HG02852 (cell line): ENCODE data around the gene NCOA3.
"Not testable (repeated sequence)": the region's sequence is repeated elsewhere in the genome, so short reads cannot be mapped to it uniquely, and the experiment has no call there.

Experiments
- ATAC-seq: cut with Tn5 transposase; IDR thresholded peaks from one replicate; pipeline ENCODE4 v1.9.1; 2021; ENCODE audit warnings: mild to moderate bottlenecking, moderate library complexity; ENCODE audit not compliant: unreplicated experiment

NCOA3 gene

GRCh38 chr20:47534405-47534804 lies 32.7 kb downstream of the NCOA3 start:
- ATAC-seq: no peak

GRCh38 chr20:47535088-47535487 lies 33.4 kb downstream of the NCOA3 start:
- no peak for ATAC-seq

GRCh38 chr20:47535994-47536393 lies 34.3 kb downstream of the NCOA3 start:
- ATAC-seq: no peak

- no peak for ATAC-seq
These were observed 39.0 kb downstream of the NCOA3 start for GRCh38 chr20:47540443-47541354.

GRCh38 chr20:47541355-47541922 lies 39.8 kb downstream of the NCOA3 start:
- no peak for ATAC-seq

- no peak for ATAC-seq
These were observed 41.3 kb downstream of the NCOA3 start for GRCh38 chr20:47543006-47543431.

DNA sequence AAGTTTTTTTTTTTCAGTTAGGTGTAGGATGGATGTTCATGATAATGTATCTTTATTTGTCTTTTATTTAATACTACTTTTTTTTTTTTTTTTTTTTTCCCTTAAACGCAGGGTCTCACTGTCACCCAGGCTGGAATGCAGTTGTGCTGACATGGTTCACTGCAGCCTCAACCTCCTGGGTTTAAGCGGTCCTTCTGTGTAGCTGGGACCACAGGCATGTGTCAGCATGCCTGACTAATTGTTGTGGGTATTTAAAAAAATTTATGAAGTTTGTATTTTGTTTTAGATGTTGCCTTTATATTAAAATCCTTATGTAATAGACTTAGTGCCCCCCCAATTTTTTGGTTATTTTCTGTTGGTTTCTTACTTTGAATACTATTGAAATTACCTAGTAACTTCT lies 42.6 kb downstream of the NCOA3 start:
- no peak for ATAC-seq

- ATAC-seq: no peak
These were observed 43.2 kb downstream of the NCOA3 start for GRCh38 chr20:47544852-47545251.

DNA sequence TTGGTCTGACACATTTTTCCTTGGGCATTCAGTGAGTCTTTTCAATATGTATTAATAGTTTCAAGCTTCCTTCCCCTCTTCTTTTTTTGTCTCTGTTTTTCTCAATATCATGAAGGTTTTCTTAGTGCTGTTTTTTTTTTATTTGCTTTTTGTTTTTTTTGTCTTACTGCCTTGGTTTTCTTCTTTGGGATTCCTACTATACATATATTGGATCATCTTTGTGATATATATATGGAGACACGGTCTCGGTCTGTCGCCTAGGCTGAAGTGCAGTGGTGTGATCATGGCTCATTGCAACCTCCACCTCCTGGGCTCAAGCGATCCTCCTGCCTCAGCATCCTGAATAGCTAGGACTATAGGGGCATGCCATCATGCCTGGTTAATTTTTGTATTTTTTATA lies 43.8 kb downstream of the NCOA3 start:
- no peak for ATAC-seq

DNA sequence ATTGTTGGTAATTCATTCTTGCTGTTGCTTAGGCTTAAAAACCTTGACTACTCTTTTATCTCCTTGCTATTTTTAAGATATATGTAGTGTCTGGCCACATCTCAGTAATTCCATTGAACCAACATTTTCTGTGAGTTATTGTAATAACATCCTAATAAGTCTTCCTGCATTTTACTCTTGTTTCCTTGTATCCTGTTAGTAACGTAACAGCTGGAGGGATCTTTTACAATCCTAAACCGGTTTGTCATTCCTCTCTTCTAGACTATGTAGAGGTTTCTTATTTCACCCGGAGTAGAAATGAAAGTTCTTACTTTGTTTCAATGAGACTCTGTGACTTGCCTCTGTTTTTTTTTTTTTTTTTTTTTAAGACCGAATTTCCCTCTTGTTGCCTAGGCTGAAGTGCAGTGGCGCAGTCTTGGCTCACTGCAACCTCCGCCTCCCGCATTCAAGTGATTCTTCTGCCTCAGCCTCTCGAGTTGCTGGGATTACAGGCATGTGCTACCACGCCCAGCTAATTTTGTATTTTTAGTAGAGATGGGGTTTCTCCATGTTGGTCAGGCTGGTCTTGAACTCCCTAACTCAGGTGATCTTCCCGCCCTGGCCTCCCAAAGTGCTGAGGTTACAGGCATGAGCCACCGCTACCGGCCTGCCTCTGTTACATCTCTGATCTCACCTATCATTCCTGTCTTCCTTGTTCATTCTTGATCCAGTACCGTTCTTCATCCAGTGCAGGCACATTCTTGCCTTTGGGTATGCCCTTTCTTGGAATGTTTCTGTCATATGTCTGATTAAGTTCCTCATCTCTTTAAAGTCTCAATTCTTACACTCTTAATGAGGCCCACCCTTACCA lies 44.7 kb downstream of the NCOA3 start:
- no peak for ATAC-seq

DNA sequence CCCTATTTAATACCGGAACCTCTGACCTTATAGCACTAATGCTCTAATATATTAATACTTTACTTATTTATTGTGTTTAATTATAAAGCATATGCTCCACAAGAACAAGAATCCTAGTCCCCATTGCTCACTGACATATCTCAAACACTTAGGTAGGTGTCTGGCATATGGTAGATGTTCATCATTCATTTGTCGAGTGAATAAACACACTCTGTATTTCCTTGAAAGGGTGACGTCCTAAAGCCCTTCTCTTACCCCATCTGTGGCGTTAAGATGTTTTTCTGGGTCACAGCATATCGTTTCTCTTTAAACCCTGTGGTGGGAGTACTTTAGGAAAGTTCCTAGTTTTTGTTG lies 45.3 kb downstream of the NCOA3 start:
- no peak for ATAC-seq

DNA sequence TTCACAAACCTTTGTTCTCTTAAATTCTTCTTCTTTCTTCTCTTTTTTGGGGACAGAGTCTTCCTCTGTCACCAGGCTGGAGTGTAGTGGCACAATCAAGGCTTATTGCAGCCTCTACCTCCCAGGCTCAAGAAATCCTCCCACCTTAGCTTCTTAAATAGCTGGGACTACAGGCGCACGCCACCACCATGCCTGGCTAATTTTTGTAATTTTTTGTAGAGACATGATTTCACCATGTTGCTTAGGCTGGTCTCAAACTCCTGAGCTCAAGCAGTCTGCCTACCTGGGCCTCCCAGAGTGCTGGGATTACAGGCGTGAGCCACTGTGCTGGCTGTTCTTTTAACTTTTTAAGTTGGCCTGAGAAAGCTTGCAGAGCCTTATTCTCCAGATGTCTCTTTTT lies 48.0 kb downstream of the NCOA3 start:
- ATAC-seq: no peak

- no peak for ATAC-seq
These were observed 49.5 kb downstream of the NCOA3 start for GRCh38 chr20:47551222-47551621.

DNA sequence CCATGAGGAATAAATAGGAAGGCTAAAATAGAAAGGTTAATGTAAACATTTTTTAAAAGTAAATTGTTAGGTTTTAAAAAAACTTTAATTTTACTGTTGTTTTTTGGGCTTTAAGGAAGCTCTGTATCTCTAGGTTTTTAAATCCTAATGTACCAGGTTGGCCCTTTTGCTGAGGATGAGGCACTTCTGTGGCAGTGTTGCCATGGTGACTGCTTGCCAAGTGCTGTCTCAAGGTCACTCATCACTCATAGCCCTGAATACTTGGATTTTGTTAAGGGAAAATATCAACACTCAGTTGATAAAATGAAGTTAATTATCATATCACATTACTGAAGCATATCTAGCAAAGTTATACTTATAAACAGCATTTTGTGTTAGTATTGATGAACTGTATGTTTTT lies 50.2 kb downstream of the NCOA3 start:
- ATAC-seq: no peak

DNA sequence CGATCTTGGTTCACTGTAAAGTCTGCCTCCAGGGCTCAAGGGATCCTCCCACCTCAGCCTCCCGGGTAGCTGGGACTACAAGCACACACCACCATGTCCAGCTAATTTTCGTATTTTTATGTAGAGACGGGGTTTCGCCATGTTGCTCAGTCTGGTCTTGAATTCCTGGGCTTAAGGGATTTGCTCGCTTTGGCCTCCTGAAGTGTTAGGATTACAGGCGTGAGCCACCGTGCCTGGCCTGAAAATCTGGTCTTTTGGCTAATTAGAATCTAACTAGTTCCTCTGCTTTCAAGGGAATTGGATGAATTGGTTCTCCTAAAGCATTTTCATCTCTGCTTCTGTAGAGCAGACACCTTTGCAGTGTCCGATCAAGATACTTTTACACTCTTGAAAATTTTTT lies 51.3 kb downstream of the NCOA3 start:
- no peak for ATAC-seq

GRCh38 chr20:47553594-47554235 lies 52.0 kb downstream of the NCOA3 start:
- ATAC-seq: not testable (repeated sequence)

DNA sequence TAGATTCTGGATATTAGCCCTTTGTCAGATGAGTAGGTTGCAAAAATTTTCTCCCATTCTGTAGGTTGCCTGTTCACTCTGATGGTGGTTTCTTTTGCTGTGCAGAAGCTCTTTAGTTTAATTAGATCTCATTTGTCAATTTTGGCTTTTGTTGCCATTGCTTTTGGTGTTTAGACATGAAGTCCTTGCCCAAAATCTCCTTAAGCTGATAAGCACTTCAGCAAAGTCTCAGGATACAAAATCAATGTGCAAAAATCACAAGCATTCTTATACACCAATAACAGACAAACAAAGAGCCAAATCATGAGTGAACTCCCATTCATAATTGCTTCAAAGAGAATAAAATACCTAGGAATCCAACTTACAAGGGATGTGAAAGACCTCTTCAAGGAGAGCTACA lies 52.6 kb downstream of the NCOA3 start:
- not testable (repeated sequence) for ATAC-seq

GRCh38 chr20:47557218-47557617 lies 55.5 kb downstream of the NCOA3 start:
- no peak for ATAC-seq

DNA sequence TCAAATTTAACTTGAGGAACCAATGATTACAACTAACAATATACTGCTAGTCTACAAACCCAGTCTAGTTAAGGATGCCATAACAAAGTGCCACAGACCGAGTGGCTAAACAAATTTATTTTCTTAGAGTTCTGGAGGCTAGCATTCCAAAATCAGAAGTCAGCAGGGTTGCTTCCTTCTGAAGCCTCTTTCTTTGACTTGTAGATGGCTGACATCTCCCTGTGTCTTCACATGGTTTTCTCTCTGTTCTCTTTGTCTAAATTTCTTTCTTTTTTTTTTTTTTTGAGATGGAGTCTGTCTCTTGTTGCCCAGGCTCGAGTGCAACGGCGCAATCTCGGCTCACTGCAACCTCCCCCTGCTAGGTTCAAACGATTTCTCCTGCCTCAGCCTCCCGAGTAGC lies 56.1 kb downstream of the NCOA3 start:
- ATAC-seq: no peak

DNA sequence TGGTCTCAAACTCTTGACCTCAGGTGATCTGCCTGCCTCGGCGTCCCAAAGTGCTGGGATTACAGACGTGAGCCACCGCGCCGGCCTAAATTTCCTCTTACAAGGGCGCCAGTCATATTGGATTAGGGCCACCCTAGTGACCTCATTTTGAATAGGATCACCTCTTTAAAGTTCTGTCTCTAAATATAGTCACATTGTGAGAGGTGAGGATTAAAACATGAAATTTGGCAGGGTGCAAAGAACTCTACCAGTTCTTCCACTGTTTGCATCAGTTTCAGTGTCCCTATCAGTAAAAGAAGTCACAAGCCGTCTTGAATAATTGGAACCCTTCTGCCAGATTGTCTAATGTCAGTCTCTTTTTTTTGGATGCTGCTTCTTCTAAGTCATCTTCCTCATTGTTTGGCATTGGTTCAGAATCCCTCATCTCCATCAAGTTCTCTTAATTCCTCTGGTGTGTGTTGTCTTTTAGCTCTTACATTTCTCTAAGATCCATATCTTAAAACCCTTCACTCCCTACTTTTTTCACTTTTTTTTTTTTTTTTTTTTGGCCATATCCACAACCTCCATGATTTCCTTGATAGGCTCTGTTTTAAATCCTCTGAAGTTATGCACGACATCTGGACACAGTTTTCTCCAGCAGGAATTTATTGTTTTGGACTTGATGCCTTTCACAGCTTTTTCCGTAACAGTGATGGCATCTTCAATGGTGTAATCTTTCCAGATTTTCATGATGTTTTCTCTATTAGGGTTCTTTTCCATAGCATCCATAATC lies 56.8 kb downstream of the NCOA3 start:
- no peak for ATAC-seq
